ENCODE results near the gene RNF166.

DNA sequence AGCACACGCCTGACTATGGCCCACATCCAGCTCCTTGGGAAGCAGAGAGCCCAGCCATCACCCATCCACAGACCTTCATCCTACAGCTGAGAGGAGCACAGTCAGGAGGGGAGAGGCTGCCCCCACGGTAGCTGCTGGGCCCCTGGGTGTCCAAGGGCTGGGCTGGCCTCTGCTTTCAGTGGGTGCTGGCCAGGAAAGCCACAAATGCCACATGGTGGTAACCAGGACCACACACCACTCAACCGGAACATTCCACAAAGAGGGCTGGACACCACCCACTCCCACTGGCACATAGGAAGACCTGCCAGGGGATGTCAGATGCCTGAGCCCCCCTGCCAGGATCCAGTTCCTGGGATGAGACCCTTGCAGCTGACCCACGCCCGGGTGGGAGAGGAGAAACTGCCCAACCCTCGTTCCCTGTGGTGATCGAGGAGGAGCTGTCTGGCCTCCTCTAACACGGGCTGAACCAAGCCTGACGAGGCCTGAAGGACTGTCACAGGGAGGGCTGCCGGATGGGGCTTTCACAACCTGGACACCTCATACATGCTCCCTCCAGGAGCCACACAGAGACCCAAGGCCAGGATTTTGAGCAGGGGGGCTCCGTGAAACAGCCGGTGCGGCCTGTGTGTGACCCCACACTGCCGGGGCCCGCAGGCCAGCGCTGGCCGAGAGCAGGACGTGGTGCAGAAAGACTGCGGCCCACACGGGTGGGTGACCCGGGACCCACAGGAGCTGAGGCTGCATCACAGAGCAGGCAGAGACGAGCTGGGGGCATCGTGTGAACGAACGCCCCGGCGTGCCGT, 48.1 kb upstream of the RNF166 start:
- TF ChIP-seq, protein P1, sequence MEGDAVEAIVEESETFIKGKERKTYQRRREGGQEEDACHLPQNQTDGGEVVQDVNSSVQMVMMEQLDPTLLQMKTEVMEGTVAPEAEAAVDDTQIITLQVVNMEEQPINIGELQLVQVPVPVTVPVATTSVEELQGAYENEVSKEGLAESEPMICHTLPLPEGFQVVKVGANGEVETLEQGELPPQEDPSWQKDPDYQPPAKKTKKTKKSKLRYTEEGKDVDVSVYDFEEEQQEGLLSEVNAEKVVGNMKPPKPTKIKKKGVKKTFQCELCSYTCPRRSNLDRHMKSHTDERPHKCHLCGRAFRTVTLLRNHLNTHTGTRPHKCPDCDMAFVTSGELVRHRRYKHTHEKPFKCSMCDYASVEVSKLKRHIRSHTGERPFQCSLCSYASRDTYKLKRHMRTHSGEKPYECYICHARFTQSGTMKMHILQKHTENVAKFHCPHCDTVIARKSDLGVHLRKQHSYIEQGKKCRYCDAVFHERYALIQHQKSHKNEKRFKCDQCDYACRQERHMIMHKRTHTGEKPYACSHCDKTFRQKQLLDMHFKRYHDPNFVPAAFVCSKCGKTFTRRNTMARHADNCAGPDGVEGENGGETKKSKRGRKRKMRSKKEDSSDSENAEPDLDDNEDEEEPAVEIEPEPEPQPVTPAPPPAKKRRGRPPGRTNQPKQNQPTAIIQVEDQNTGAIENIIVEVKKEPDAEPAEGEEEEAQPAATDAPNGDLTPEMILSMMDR (IDR thresholded peaks at IDR 0.05), result no peak
- no peak for TF ChIP-seq EP300 (IDR thresholded peaks at IDR 0.05)

Measured in esophagus muscularis mucosa (tissue), 3 donors.